Neural cell (in vitro differentiated cells): Measurements from ENCODE around the gene PAMR1. TPM values are rescaled to one million over a fixed set of nuclear protein-coding genes. Genes with fewer than 3 reads are reported as not detected.

Experiments
- H2AFZ ChIP-seq: fragments of 200-600, 300-800 bp; sonication (generic), shearing (Covaris generic); 2 replicates; pipeline ENCODE4 v1.6.0; 2014; ENCODE audit warnings: low read depth, mild to moderate bottlenecking, antibody characterized with exemption, low read length, moderate library complexity
- H3F3A ChIP-seq: fragments of 200-600 bp; shearing (Covaris generic); 2 replicates; pipeline ENCODE4 v1.6.1; 2016; ENCODE audit warnings: mild to moderate bottlenecking, moderate library complexity, mixed read lengths, antibody characterized with exemption, low read length; ENCODE audit not compliant: insufficient read depth, poor library complexity, severe bottlenecking
- H3K27ac ChIP-seq: fragments of 200-600, 300-800 bp; sonication (generic), shearing (Covaris generic); 2 replicates; pipeline ENCODE4 v1.5.1; 2014; ENCODE audit warnings: mild to moderate bottlenecking, low read length, moderate library complexity
- H3K27me3 ChIP-seq: fragments of 300-800, 200-600 bp; sonication (generic), shearing (Covaris generic); 2 replicates; pipeline ENCODE4 v1.6.0; 2014; ENCODE audit warnings: mild to moderate bottlenecking, low read depth, low read length, moderate library complexity; ENCODE audit not compliant: insufficient read depth
- H3K36me3 ChIP-seq: fragments of 300-800, 200-600 bp; sonication (generic), shearing (Covaris generic); 2 replicates; pipeline ENCODE4 v1.5.1; 2014; ENCODE audit warnings: mild to moderate bottlenecking, antibody characterized with exemption, low read length, moderate library complexity; ENCODE audit not compliant: insufficient read depth
- H3K4me2 ChIP-seq: fragments of 300-800, 200-600 bp; sonication (generic), shearing (Covaris generic); 2 replicates; pipeline ENCODE4 v1.6.0; 2014; ENCODE audit warnings: mild to moderate bottlenecking, low read length
- H3K4me3 ChIP-seq: fragments of 300-800, 200-600 bp; sonication (generic), shearing (Covaris generic); 2 replicates; pipeline ENCODE4 v1.5.1; 2014; ENCODE audit warnings: mild to moderate bottlenecking, low read length, moderate library complexity
- H3K79me2 ChIP-seq: fragments of 200-600 bp; shearing (Covaris generic); replicated peaks from 2 replicates; pipeline ENCODE4 v1.6.0; 2014; ENCODE audit warnings: mild to moderate bottlenecking, low read length, moderate library complexity; ENCODE audit not compliant: insufficient read depth
- H3K9ac ChIP-seq: fragments of 300-800, 200-600 bp; sonication (generic), shearing (Covaris generic); 2 replicates; pipeline ENCODE4 v1.6.1; 2016; ENCODE audit warnings: mild to moderate bottlenecking, low read length, mixed read lengths
- H3K9me2 ChIP-seq: fragments of 200-600 bp; shearing (Covaris generic); 2 replicates; pipeline ENCODE4 v1.6.1; 2016; ENCODE audit warnings: mild to moderate bottlenecking, low read length, mixed read lengths; ENCODE audit not compliant: insufficient read depth
- H3K9me3 ChIP-seq: fragments of 200-600, 300-800 bp; sonication (generic), shearing (Covaris generic); 2 replicates; pipeline ENCODE4 v1.6.1; 2016; ENCODE audit warnings: mild to moderate bottlenecking, mixed run types, low read length, moderate library complexity, mixed read lengths
- H4K20me1 ChIP-seq: fragments of 200-600 bp; shearing (Covaris generic); 2 replicates; pipeline ENCODE4 v1.6.1; 2016; ENCODE audit warnings: mild to moderate bottlenecking, mixed run types; ENCODE audit not compliant: insufficient read depth
- EP300 ChIP-seq: fragments of 450-650 bp; conservative IDR thresholded peaks from 2 replicates; pipeline ENCODE4 v1.6.1; 2014; ENCODE audit warnings: antibody characterized with exemption, mild to moderate bottlenecking, moderate library complexity; ENCODE audit not compliant: poor library complexity, severe bottlenecking
- EZH2 ChIP-seq: fragments of 200-600, 300-800 bp; shearing (Covaris generic), sonication (generic); IDR thresholded peaks from 2 replicates; pipeline ENCODE4 v1.6.1; 2014; ENCODE audit warnings: antibody characterized with exemption, low read length, borderline replicate concordance, mild to moderate bottlenecking; ENCODE audit not compliant: insufficient read depth, poor library complexity, severe bottlenecking
- MXI1 ChIP-seq: fragments of 450-650 bp; conservative IDR thresholded peaks from 2 replicates; pipeline ENCODE4 v1.6.1; 2014; ENCODE audit warnings: antibody characterized with exemption, mild to moderate bottlenecking; ENCODE audit not compliant: poor library complexity, severe bottlenecking
- POLR2AphosphoS5 ChIP-seq: IDR thresholded peaks from 2 replicates; pipeline ENCODE4 v1.6.1; 2012
- RAD21 ChIP-seq: fragments of 450-650 bp; conservative IDR thresholded peaks from 2 replicates; pipeline ENCODE4 v1.6.1; 2014; ENCODE audit warnings: antibody characterized with exemption, mild to moderate bottlenecking, moderate library complexity
- SMC3 ChIP-seq: fragments of 450-650 bp; conservative IDR thresholded peaks from 2 replicates; pipeline ENCODE4 v1.6.1; 2014; ENCODE audit warnings: antibody characterized with exemption, mild to moderate bottlenecking, moderate library complexity; ENCODE audit not compliant: poor library complexity
- TAF1 ChIP-seq: IDR thresholded peaks from 2 replicates; pipeline ENCODE4 v1.6.1; 2012; ENCODE audit warnings: low read depth
- polyA plus RNA-seq: library from polyadenylated mRNA; depleted of rRNA; stranded (reverse); fragments of >200 nt; gene quantifications from 2 replicates; pipeline ENCODE4 v1.2.3, GENCODE V29; 2014
- TF ChIP-seq, protein P1 (sequence below): fragments of 450-650 bp; IDR thresholded peaks from 2 replicates; pipeline ENCODE4 v1.5.1; 2014; ENCODE audit warnings: antibody characterized with exemption, mild to moderate bottlenecking, moderate library complexity; ENCODE audit not compliant: poor library complexity, severe bottlenecking
- TF ChIP-seq, protein P2 (sequence below): IDR thresholded peaks from 2 replicates; pipeline ENCODE4 v1.6.1; 2012; ENCODE audit warnings: borderline replicate concordance

PAMR1 gene
- polyA plus RNA-seq, 1 donor from 2014 or later = 0.48 TPM

DNA sequence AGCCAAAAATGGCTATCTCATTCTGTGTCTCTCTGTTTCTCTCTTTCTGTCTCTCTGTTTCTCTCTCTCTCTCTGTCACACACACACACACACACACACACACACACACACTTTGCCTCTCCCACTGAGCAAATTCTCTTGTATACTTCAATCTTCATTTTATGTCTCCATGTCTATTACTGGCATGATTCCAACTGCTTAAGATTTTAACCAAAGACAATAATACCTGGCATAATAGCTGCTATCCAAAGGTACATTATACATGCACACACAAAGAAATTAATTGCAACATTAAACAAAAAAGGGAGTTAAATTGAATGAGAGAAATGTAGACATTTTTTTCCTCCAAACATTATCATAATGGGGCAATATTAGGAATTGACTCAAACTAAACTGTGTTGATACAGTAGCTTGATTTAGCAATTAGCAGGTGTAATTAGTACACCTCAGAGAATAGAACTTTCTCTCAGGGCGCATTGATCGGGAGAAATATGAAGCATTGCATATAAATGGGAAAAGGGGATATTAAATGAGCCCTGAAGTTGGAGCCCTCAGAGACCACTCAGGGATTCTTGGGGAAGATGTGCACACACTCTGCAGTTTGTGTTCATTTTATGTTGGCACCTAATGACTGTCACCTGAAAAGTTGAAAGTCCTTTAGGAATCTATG is 88.7 kb downstream of the PAMR1 start:
- Histone ChIP-seq H3K36me3 (no peaks in the 10 kb centered on the region), H3K27me3 (no peaks in the 10 kb centered on the region), H3F3A (no peaks in the 10 kb centered on the region), H3K9ac (no peak overlapping the region), H3K4me3 (no peak overlapping the region), H4K20me1 (no peaks in the 10 kb centered on the region), H3K4me2 (no peak overlapping the region), H2AFZ (no peak overlapping the region), H3K27ac (no peak overlapping the region), H3K9me3 (no peaks in the 10 kb centered on the region), H3K79me2 (no peaks in the 10 kb centered on the region), H3K9me2 (no peaks in the 10 kb centered on the region)
- TF ChIP-seq, protein P1, sequence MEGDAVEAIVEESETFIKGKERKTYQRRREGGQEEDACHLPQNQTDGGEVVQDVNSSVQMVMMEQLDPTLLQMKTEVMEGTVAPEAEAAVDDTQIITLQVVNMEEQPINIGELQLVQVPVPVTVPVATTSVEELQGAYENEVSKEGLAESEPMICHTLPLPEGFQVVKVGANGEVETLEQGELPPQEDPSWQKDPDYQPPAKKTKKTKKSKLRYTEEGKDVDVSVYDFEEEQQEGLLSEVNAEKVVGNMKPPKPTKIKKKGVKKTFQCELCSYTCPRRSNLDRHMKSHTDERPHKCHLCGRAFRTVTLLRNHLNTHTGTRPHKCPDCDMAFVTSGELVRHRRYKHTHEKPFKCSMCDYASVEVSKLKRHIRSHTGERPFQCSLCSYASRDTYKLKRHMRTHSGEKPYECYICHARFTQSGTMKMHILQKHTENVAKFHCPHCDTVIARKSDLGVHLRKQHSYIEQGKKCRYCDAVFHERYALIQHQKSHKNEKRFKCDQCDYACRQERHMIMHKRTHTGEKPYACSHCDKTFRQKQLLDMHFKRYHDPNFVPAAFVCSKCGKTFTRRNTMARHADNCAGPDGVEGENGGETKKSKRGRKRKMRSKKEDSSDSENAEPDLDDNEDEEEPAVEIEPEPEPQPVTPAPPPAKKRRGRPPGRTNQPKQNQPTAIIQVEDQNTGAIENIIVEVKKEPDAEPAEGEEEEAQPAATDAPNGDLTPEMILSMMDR = no peak

DNA sequence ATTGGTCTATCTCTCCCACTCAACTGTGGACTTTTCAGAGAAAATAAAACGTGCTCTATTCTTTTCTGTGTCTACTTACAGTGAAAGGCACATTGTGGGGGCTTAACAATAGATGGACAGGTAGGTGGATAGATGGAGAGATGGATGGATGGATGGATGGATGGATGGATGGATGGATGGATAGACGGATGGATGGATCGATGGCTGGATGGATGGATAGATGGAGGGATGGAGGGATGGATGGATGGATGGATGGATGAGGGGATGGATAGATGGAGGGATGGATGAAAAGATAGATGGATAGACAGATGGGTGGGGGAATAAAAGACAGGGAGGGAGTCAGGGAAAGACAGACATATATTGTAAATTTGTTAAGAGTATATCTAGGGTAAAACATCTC is 91.8 kb downstream of the PAMR1 start:
- no peaks in the 10 kb centered on the region for H3K36me3 ChIP-seq

More for the DNA sequence above, 91.8 kb downstream of the PAMR1 start:
- Histone ChIP-seq H3K9me2 (no peaks in the 10 kb centered on the region), H3K9ac (no peak overlapping the region), H3K4me3 (no peak overlapping the region), H3K79me2 (no peaks in the 10 kb centered on the region), H4K20me1 (no peaks in the 10 kb centered on the region), H3K27ac (no peak overlapping the region), H3K4me2 (no peak overlapping the region), H2AFZ (no peak overlapping the region), H3K27me3 (no peaks in the 10 kb centered on the region), H3K9me3 (no peaks in the 10 kb centered on the region), H3F3A (no peaks in the 10 kb centered on the region)
- TF ChIP-seq POLR2AphosphoS5 = no peak
- no peak for TF ChIP-seq EZH2
- TF ChIP-seq RAD21 = no peak
- TF ChIP-seq MXI1 = no peak
- TF ChIP-seq, protein P1 = no peak
- TF ChIP-seq SMC3 = no peak
- TF ChIP-seq TAF1 = no peak
- TF ChIP-seq, protein P2, sequence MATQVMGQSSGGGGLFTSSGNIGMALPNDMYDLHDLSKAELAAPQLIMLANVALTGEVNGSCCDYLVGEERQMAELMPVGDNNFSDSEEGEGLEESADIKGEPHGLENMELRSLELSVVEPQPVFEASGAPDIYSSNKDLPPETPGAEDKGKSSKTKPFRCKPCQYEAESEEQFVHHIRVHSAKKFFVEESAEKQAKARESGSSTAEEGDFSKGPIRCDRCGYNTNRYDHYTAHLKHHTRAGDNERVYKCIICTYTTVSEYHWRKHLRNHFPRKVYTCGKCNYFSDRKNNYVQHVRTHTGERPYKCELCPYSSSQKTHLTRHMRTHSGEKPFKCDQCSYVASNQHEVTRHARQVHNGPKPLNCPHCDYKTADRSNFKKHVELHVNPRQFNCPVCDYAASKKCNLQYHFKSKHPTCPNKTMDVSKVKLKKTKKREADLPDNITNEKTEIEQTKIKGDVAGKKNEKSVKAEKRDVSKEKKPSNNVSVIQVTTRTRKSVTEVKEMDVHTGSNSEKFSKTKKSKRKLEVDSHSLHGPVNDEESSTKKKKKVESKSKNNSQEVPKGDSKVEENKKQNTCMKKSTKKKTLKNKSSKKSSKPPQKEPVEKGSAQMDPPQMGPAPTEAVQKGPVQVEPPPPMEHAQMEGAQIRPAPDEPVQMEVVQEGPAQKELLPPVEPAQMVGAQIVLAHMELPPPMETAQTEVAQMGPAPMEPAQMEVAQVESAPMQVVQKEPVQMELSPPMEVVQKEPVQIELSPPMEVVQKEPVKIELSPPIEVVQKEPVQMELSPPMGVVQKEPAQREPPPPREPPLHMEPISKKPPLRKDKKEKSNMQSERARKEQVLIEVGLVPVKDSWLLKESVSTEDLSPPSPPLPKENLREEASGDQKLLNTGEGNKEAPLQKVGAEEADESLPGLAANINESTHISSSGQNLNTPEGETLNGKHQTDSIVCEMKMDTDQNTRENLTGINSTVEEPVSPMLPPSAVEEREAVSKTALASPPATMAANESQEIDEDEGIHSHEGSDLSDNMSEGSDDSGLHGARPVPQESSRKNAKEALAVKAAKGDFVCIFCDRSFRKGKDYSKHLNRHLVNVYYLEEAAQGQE = no peak
- no peak for TF ChIP-seq EP300
